ENCODE results near the gene CSNK1G2. TPM values are rescaled to one million over a fixed set of nuclear protein-coding genes. Genes with fewer than 3 reads are reported as not detected.

Gene CSNK1G2
- total RNA-seq, 2 donors from 2014 or later = 35.3 to 65.6 TPM

GRCh38 chr19:1910177-1910576 lies 30.8 kb upstream of the CSNK1G2 start:
- TF ChIP-seq CTCF (IDR thresholded peaks at IDR 0.05) = no peak
- no peak for TF ChIP-seq POLR2A (IDR thresholded peaks at IDR 0.05)
- WGBS, 2 donors = 78 to 89% methylated on average over 3 to 10 of the region's 10 CpGs
- peak overlapping the region in 2 of 4 donors; percentile 1 to 54 for H3K27ac ChIP-seq
- peaks cover 0 to 4% of the 10 kb centered on the region in 2 donors for H3K36me3 ChIP-seq (replicated peaks in 1 of 2; ENCODE audit: insufficient read depth in 1 of 2, low read depth in 2 of 2)
- H3K9me3 ChIP-seq = no peaks in the 10 kb centered on the region
- H3K27me3 ChIP-seq = no peaks in the 10 kb centered on the region
- DNase-seq (no peak), ATAC-seq (no peak)
- no peak overlapping the region for H3K4me3 ChIP-seq
- peaks cover 64% of the 10 kb centered on the region for H3K4me1 ChIP-seq
- intact Hi-C loops (cut with DNase I) = no loop called here

- WGBS, 2 donors = 83 to 96% methylated on average over 13 of the region's 13 CpGs
- intact Hi-C loops (cut with DNase I) = no loop called here
Measured at GRCh38 chr19:1911098-1911497, 29.9 kb upstream of the CSNK1G2 start.

GRCh38 chr19:1911995-1912394 lies 29.0 kb upstream of the CSNK1G2 start:
- H3K9me3 ChIP-seq = no peaks in the 10 kb centered on the region
- intact Hi-C loops (cut with DNase I) = no loop called here

More at GRCh38 chr19:1911098-1911497, 29.9 kb upstream of the CSNK1G2 start:
- no peak overlapping the region for H3K4me3 ChIP-seq
- no peak overlapping the region for H3K27ac ChIP-seq
- DNase-seq (no peak), ATAC-seq (no peak)
- peaks cover 58% of the 10 kb centered on the region for H3K4me1 ChIP-seq
- H3K27me3 ChIP-seq = no peaks in the 10 kb centered on the region
- H3K9me3 ChIP-seq = no peaks in the 10 kb centered on the region
- H3K36me3 ChIP-seq (replicated peaks in 1 of 2; ENCODE audit: insufficient read depth in 1 of 2, low read depth in 2 of 2) = peaks cover 0 to 4% of the 10 kb centered on the region in 2 donors
- TF ChIP-seq POLR2A (IDR thresholded peaks at IDR 0.05) (no peak), CTCF (IDR thresholded peaks at IDR 0.05) (no peak)

DNA sequence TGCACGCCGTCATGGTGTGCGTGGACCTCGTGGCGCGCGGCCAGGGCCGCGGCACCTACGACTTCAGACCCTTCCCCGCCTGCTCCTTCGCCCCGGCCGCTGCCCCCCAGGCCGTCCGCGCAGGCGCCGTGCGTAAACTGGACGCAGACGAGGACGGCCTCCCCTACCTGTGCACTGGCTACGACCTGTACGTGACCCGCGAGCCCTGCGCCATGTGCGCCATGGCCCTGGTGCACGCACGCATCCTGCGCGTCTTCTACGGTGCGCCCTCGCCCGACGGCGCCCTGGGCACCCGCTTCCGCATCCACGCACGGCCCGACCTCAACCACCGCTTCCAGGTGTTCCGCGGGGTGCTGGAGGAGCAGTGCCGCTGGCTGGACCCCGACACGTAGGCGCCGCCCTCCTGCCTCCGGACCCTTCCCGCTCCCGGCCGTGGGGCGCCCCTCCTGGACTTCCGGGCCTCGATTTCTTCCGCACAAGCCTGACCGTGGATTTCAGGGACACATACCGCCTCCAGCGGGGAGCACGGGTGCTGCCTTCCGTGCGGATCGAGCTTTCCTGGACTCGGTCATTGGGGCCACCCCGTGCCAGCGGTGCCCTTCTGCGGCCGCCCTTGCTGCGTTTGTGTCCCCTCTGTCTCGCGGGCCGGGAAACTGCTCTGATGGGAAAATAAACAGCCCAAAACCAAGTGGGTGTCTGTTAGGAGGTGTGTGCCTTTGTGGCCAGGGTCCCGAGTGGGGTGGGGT lies 28.0 kb upstream of the CSNK1G2 start:
- Histone ChIP-seq H3K4me1 (peaks cover 40% of the 10 kb centered on the region), H3K36me3 (replicated peaks in 1 of 2; ENCODE audit: insufficient read depth in 1 of 2, low read depth in 2 of 2) (peaks cover 0 to 4% of the 10 kb centered on the region in 2 donors), H3K4me3 (no peak overlapping the region), H3K27ac (no peak overlapping the region), H3K27me3 (no peaks in the 10 kb centered on the region), H3K9me3 (no peaks in the 10 kb centered on the region)
- WGBS, 2 donors = 95 to 97% methylated on average over 64 to 66 of the region's 77 CpGs
- ATAC-seq (no peak), DNase-seq (no peak)
- TF ChIP-seq POLR2A (IDR thresholded peaks at IDR 0.05) (no peak), CTCF (IDR thresholded peaks at IDR 0.05) (no peak)
- intact Hi-C loops (cut with DNase I) = no loop called here

More at GRCh38 chr19:1911995-1912394, 29.0 kb upstream of the CSNK1G2 start:
- H3K27ac ChIP-seq = no peak overlapping the region
- H3K36me3 ChIP-seq (replicated peaks in 1 of 2; ENCODE audit: insufficient read depth in 1 of 2, low read depth in 2 of 2) = peaks cover 0 to 4% of the 10 kb centered on the region in 2 donors
- no peak for DNase-seq
- H3K4me3 ChIP-seq = no peak overlapping the region
- ATAC-seq = no peak
- no peaks in the 10 kb centered on the region for H3K27me3 ChIP-seq
- no peak for TF ChIP-seq POLR2A (IDR thresholded peaks at IDR 0.05)
- TF ChIP-seq CTCF (IDR thresholded peaks at IDR 0.05) = no peak
- 93 to 97% methylated on average over 13 to 36 of the region's 37 CpGs for WGBS, 2 donors
- peaks cover 49% of the 10 kb centered on the region for H3K4me1 ChIP-seq
